Measurements from ENCODE around the gene SMOC2. TPM values are rescaled to one million over a fixed set of nuclear protein-coding genes. Genes with fewer than 3 reads are reported as not detected.

Gene SMOC2
- total and polyA plus RNA-seq, 3 experiments from 2014 or later = not detected

DNA sequence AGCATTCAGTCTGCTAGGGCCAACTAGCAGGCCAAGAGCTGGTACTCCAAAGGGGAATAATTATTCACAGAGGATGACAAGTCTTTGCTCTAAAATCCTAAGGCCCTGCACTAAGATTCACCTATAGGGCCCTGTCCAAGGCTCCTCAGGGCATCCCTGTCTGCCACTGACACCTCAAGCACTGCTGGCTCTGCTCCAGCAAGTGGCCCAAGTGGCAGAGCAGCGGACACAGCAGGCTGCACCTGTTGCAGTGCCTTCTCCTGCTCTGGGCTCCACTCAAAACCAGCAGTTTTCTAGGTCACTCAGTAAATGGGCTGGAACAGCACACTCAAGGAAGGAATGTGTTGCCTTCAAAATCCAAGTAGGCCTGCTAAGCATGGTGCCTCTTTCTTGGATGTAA is 36.4 kb upstream of the SMOC2 start:
- ChIA-PET CTCF (no interaction called here), POLR2A (no interaction called here)
- no peak overlapping the region for H3K4me3 ChIP-seq (ENCODE audit: low read length)
- Mint-ChIP-seq H3K4me3 (no peak overlapping the region), H3K36me3 (no peaks in the 10 kb centered on the region), H3K9me3 (peaks cover 0 to 6% (median 2%) of the 10 kb centered on the region in 5 donors), H3K27me3 (peaks cover 0 to 6% of the 10 kb centered on the region in 2 donors), H3K4me1 (no peaks in the 10 kb centered on the region), H3K27ac (no peak overlapping the region)
- no peaks in the 10 kb centered on the region for H3K4me1 ChIP-seq (ENCODE audit: insufficient read depth, low read length)
- no peak overlapping the region for H3K27ac ChIP-seq (ENCODE audit: low read depth, low read length)
- no peaks in the 10 kb centered on the region for H3K9me3 ChIP-seq (ENCODE audit: low read length)
- DNase-seq = no peak
- H3K36me3 ChIP-seq (ENCODE audit: insufficient read depth, low read length) = no peaks in the 10 kb centered on the region
- H3K27me3 ChIP-seq (ENCODE audit: insufficient read depth, low read length, poor library complexity, severe bottlenecking) = no peaks in the 10 kb centered on the region

- DNase-seq = no peak
- Histone ChIP-seq H3K27ac (ENCODE audit: low read depth, low read length) (no peak overlapping the region), H3K27me3 (ENCODE audit: insufficient read depth, low read length, poor library complexity, severe bottlenecking) (no peaks in the 10 kb centered on the region), H3K4me3 (ENCODE audit: low read length) (no peak overlapping the region), H3K36me3 (ENCODE audit: insufficient read depth, low read length) (no peaks in the 10 kb centered on the region), H3K4me1 (ENCODE audit: insufficient read depth, low read length) (no peaks in the 10 kb centered on the region), H3K9me3 (ENCODE audit: low read length) (no peaks in the 10 kb centered on the region)
- Mint-ChIP-seq H3K27ac (no peak overlapping the region), H3K27me3 (peaks cover 0 to 6% of the 10 kb centered on the region in 2 donors), H3K36me3 (no peaks in the 10 kb centered on the region), H3K4me1 (no peaks in the 10 kb centered on the region), H3K9me3 (peaks cover 0 to 3% (median 0%) of the 10 kb centered on the region in 5 donors), H3K4me3 (no peak overlapping the region)
- POLR2A ChIA-PET = no interaction called here
- CTCF ChIA-PET = no interaction called here
These were observed 33.1 kb upstream of the SMOC2 start for GRCh38 chr6:168407842-168408241.

DNA sequence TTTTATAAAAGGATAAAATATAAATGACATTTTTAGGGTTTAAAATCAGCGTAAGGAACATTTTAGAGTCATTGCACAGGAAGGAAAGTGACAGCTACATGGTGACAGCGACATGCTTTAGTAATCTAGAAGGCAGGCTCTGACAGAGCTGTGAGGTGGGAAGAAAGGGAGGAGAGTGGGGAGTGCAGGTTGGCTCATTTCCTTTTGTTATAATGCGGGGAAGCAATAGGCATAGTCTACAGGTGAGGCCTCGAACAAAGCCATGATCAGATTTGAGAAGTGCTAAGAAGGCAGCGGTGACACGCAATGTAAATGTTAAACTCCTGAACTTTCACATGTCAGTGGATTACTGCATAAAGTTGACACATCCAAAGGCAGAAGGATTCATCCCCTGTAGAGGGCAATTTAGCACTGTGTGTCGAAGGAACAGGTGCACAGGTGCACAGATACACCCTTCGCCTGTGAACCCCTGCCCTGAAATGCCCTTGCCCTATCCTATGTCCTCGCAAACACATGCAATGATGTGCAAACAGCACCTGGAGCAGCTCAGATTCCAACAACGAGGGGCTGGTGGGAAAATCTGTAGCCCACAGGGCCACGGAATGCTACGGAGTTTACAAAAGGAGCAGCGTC is 32.4 kb upstream of the SMOC2 start:
- Mint-ChIP-seq H3K9me3 (peaks cover 0 to 3% (median 0%) of the 10 kb centered on the region in 5 donors), H3K27ac (no peak overlapping the region), H3K36me3 (no peaks in the 10 kb centered on the region), H3K27me3 (peaks cover 0 to 2% of the 10 kb centered on the region in 2 donors), H3K4me3 (no peak overlapping the region), H3K4me1 (no peaks in the 10 kb centered on the region)
- DNase-seq = no peak
- no peaks in the 10 kb centered on the region for H3K9me3 ChIP-seq (ENCODE audit: low read length)
- no peak overlapping the region for H3K4me3 ChIP-seq (ENCODE audit: low read length)
- POLR2A ChIA-PET = no interaction called here
- no peak overlapping the region for H3K27ac ChIP-seq (ENCODE audit: low read depth, low read length)
- CTCF ChIA-PET = no interaction called here
- H3K4me1 ChIP-seq (ENCODE audit: insufficient read depth, low read length) = no peaks in the 10 kb centered on the region
- no peaks in the 10 kb centered on the region for H3K36me3 ChIP-seq (ENCODE audit: insufficient read depth, low read length)
- no peaks in the 10 kb centered on the region for H3K27me3 ChIP-seq (ENCODE audit: insufficient read depth, low read length, poor library complexity, severe bottlenecking)

- H3K4me1 ChIP-seq (ENCODE audit: insufficient read depth, low read length) = no peaks in the 10 kb centered on the region
- Mint-ChIP-seq H3K27me3 (peaks cover 2 to 3% of the 10 kb centered on the region in 2 donors), H3K4me3 (no peak overlapping the region), H3K36me3 (no peaks in the 10 kb centered on the region), H3K4me1 (no peaks in the 10 kb centered on the region), H3K9me3 (peaks cover 0 to 3% (median 1%) of the 10 kb centered on the region in 5 donors), H3K27ac (no peak overlapping the region)
- no peak overlapping the region for H3K4me3 ChIP-seq (ENCODE audit: low read length)
- H3K9me3 ChIP-seq (ENCODE audit: low read length) = no peaks in the 10 kb centered on the region
- no peaks in the 10 kb centered on the region for H3K27me3 ChIP-seq (ENCODE audit: insufficient read depth, low read length, poor library complexity, severe bottlenecking)
- DNase-seq = no peak
- H3K36me3 ChIP-seq (ENCODE audit: insufficient read depth, low read length) = no peaks in the 10 kb centered on the region
- ChIA-PET CTCF (no interaction called here), POLR2A (no interaction called here)
- H3K27ac ChIP-seq (ENCODE audit: low read depth, low read length) = no peak overlapping the region
These were observed 30.9 kb upstream of the SMOC2 start for GRCh38 chr6:168410035-168410434.

DNA sequence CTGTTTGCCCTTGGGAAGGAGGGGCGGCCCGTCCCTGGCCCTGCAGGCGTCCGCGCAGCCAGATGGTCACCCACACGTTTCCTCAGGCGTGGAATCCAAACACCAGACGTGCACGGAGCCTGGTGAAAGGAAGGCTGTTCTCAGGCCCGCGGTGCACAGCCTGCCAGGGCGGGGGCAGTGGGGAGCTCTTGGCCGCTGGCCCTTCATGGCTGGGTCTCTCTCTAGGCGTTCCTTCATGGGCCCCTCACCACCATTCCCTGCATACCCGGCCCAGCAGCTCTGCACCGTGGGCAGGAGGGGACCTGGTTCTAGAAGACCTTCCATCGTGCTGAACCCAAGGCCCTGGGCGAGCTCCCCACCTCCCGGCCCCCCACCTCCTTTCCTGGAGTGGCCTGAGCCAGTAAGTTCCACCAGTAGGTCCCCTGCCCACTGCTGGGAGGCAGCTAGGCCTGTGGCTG is 30.4 kb upstream of the SMOC2 start:
- Mint-ChIP-seq H3K27ac (no peak overlapping the region), H3K27me3 (peaks cover 2 to 3% of the 10 kb centered on the region in 2 donors), H3K36me3 (no peaks in the 10 kb centered on the region), H3K9me3 (peaks cover 0 to 3% (median 1%) of the 10 kb centered on the region in 5 donors), H3K4me1 (no peaks in the 10 kb centered on the region), H3K4me3 (no peak overlapping the region)
- H3K4me3 ChIP-seq (ENCODE audit: low read length) = no peak overlapping the region
- H3K27ac ChIP-seq (ENCODE audit: low read depth, low read length) = no peak overlapping the region
- no peaks in the 10 kb centered on the region for H3K9me3 ChIP-seq (ENCODE audit: low read length)
- no peak for DNase-seq
- H3K36me3 ChIP-seq (ENCODE audit: insufficient read depth, low read length) = no peaks in the 10 kb centered on the region
- no peaks in the 10 kb centered on the region for H3K4me1 ChIP-seq (ENCODE audit: insufficient read depth, low read length)
- H3K27me3 ChIP-seq (ENCODE audit: insufficient read depth, low read length, poor library complexity, severe bottlenecking) = no peaks in the 10 kb centered on the region
- ChIA-PET POLR2A (no interaction called here), CTCF (no interaction called here)

- Mint-ChIP-seq H3K4me3 (no peak overlapping the region), H3K9me3 (peaks cover 0 to 3% (median 1%) of the 10 kb centered on the region in 5 donors), H3K27me3 (peaks cover 2 to 3% of the 10 kb centered on the region in 2 donors), H3K36me3 (no peaks in the 10 kb centered on the region), H3K27ac (no peak overlapping the region), H3K4me1 (no peaks in the 10 kb centered on the region)
- Histone ChIP-seq H3K9me3 (ENCODE audit: low read length) (no peaks in the 10 kb centered on the region), H3K4me3 (ENCODE audit: low read length) (no peak overlapping the region), H3K27me3 (ENCODE audit: insufficient read depth, low read length, poor library complexity, severe bottlenecking) (no peaks in the 10 kb centered on the region), H3K4me1 (ENCODE audit: insufficient read depth, low read length) (no peaks in the 10 kb centered on the region), H3K36me3 (ENCODE audit: insufficient read depth, low read length) (no peaks in the 10 kb centered on the region), H3K27ac (ENCODE audit: low read depth, low read length) (no peak overlapping the region)
- no peak for DNase-seq
- ChIA-PET POLR2A (no interaction called here), CTCF (no interaction called here)
These were observed 29.9 kb upstream of the SMOC2 start for GRCh38 chr6:168411130-168411529.

DNA sequence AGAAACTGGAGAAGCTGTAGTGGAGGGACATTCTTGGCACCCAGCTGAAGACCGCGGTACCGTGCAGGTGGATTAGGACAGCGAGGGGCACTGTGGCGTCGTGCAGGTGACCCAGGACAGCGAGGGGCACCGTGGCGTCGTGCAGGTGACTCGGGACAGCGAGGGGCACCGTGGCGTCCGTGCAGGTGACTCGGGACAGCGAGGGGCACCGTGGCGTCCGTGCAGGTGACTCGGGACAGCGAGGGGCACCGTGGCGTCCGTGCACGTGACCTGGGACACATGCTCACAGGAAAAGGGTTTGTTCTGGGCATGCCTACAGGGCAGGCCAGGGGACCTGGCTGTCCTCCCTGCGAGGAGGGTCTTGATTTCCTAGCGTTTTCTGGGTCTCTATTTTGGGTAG is 29.2 kb upstream of the SMOC2 start:
- ChIA-PET POLR2A (no interaction called here), CTCF (no interaction called here)
- DNase-seq = no peak
- H3K36me3 ChIP-seq (ENCODE audit: insufficient read depth, low read length) = no peaks in the 10 kb centered on the region
- H3K36me3 Mint-ChIP-seq = no peaks in the 10 kb centered on the region
- no peak overlapping the region for H3K4me3 ChIP-seq (ENCODE audit: low read length)
- peaks cover 3 to 4% of the 10 kb centered on the region in 2 donors for H3K27me3 Mint-ChIP-seq
- H3K4me1 Mint-ChIP-seq = no peaks in the 10 kb centered on the region
- H3K27me3 ChIP-seq (ENCODE audit: insufficient read depth, low read length, poor library complexity, severe bottlenecking) = no peaks in the 10 kb centered on the region
- H3K9me3 ChIP-seq (ENCODE audit: low read length) = no peaks in the 10 kb centered on the region
- H3K4me1 ChIP-seq (ENCODE audit: insufficient read depth, low read length) = no peaks in the 10 kb centered on the region
- no peak overlapping the region for H3K27ac ChIP-seq (ENCODE audit: low read depth, low read length)
- H3K9me3 Mint-ChIP-seq = peaks cover 0 to 3% (median 1%) of the 10 kb centered on the region in 5 donors
- H3K4me3 Mint-ChIP-seq = no peak overlapping the region
- H3K27ac Mint-ChIP-seq = no peak overlapping the region

DNA sequence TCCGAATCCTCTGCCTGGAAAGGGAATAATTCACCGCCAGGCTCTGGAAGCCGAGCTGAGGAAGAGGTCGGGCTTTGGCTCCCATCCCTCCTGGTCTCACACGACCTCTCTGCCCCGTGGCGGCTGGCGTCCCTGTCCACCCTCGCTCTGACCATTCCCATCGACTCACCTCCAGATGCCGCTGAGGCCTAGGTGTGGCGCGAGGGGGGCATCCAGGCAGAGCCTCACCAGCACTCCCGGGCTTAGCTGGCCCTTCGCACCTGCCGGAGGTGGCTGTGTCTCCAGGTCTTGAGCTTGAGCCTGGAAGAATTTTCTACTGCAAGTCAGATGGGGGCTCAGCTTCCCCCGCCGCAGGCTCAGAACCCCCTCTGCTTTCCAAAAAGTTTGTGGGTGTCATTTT is 28.5 kb upstream of the SMOC2 start:
- H3K27ac ChIP-seq (ENCODE audit: low read depth, low read length) = no peak overlapping the region
- H3K27me3 ChIP-seq (ENCODE audit: insufficient read depth, low read length, poor library complexity, severe bottlenecking) = no peaks in the 10 kb centered on the region
- Mint-ChIP-seq H3K27ac (no peak overlapping the region), H3K27me3 (peaks cover 3 to 4% of the 10 kb centered on the region in 2 donors), H3K4me1 (no peaks in the 10 kb centered on the region), H3K4me3 (no peak overlapping the region), H3K9me3 (peaks cover 0 to 3% (median 1%) of the 10 kb centered on the region in 5 donors), H3K36me3 (no peaks in the 10 kb centered on the region)
- no peak for DNase-seq
- H3K4me3 ChIP-seq (ENCODE audit: low read length) = no peak overlapping the region
- no peaks in the 10 kb centered on the region for H3K9me3 ChIP-seq (ENCODE audit: low read length)
- no peaks in the 10 kb centered on the region for H3K4me1 ChIP-seq (ENCODE audit: insufficient read depth, low read length)
- POLR2A ChIA-PET = no interaction called here
- CTCF ChIA-PET = no interaction called here
- H3K36me3 ChIP-seq (ENCODE audit: insufficient read depth, low read length) = no peaks in the 10 kb centered on the region
